ENCODE data around the gene DTWD1. TPM values are rescaled to one million over a fixed set of nuclear protein-coding genes. Genes with fewer than 3 reads are reported as not detected.

DTWD1 gene
- total RNA-seq, 2 donors from 2014 or later: 39.6 to 40.4 TPM

DNA sequence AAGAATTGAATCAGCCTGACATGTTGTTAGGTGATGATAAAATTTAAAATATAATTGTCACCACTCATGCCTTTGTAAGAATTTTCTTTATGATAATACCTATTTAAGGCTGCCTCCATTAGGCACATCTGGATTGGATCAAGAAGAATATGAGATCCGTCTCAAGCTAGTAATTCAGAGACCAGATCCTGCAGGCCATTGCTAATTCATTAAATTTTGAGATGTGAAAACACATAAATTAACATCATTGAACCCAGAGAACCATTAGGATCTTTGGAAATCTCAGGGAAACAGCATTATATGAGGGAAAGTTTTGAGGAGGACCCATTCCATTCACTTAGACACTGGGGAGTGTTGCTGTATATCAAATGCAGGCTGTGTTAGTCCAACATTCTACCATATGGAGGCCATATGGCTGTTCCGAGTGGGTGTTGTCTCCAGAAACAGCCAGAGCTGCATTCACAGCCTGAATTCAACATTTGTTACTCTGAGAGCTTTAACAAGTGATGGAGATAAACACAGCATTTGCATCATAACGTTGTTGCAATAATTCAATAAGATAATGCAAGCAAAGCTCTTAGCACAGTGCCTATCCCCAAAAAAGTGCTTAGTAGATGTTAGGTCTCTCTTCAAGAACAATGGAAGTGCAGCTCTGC lies 67.4 kb downstream of the DTWD1 start:
- H3K36me3 Mint-ChIP-seq (ENCODE audit: low read depth): no peaks in the 10 kb centered on the region
- no peak for DNase-seq
- no peak overlapping the region for H3K27ac Mint-ChIP-seq
- H3K9ac ChIP-seq (ENCODE audit: extremely low read depth, low read length, poor library complexity, severe bottlenecking): no peak overlapping the region
- WGBS, 2 experiments (ENCODE audit: insufficient coverage in 1 of 2, insufficient read length in 1 of 2): 93 to 96% methylated on average over 2 to 3 of the region's 3 CpGs
- no peaks in the 10 kb centered on the region for H3K27me3 ChIP-seq (ENCODE audit: control insufficient read depth, insufficient read depth, low read length, poor library complexity, severe bottlenecking)
- H3K27me3 Mint-ChIP-seq (ENCODE audit: insufficient read depth): no peaks in the 10 kb centered on the region
- H3K9me3 ChIP-seq (ENCODE audit: control insufficient read depth, low read length): no peaks in the 10 kb centered on the region
- no peak overlapping the region for H3K27ac ChIP-seq (ENCODE audit: low read depth, low read length)
- H3K4me1 ChIP-seq (ENCODE audit: control insufficient read depth, insufficient read depth, low read length): peaks cover 5% of the 10 kb centered on the region
- no peak overlapping the region for H3K4me3 Mint-ChIP-seq
- H3K4me3 ChIP-seq (ENCODE audit: low read length): no peak overlapping the region
- H3K36me3 ChIP-seq (ENCODE audit: control insufficient read depth, insufficient read depth, low read length): no peaks in the 10 kb centered on the region
- no peaks in the 10 kb centered on the region for H3K9me3 Mint-ChIP-seq
- TF ChIP-seq, protein P1, sequence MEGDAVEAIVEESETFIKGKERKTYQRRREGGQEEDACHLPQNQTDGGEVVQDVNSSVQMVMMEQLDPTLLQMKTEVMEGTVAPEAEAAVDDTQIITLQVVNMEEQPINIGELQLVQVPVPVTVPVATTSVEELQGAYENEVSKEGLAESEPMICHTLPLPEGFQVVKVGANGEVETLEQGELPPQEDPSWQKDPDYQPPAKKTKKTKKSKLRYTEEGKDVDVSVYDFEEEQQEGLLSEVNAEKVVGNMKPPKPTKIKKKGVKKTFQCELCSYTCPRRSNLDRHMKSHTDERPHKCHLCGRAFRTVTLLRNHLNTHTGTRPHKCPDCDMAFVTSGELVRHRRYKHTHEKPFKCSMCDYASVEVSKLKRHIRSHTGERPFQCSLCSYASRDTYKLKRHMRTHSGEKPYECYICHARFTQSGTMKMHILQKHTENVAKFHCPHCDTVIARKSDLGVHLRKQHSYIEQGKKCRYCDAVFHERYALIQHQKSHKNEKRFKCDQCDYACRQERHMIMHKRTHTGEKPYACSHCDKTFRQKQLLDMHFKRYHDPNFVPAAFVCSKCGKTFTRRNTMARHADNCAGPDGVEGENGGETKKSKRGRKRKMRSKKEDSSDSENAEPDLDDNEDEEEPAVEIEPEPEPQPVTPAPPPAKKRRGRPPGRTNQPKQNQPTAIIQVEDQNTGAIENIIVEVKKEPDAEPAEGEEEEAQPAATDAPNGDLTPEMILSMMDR (conservative IDR thresholded peaks at IDR 0.05): no peak
- peaks cover 6% of the 10 kb centered on the region for H3K4me1 Mint-ChIP-seq

DNA sequence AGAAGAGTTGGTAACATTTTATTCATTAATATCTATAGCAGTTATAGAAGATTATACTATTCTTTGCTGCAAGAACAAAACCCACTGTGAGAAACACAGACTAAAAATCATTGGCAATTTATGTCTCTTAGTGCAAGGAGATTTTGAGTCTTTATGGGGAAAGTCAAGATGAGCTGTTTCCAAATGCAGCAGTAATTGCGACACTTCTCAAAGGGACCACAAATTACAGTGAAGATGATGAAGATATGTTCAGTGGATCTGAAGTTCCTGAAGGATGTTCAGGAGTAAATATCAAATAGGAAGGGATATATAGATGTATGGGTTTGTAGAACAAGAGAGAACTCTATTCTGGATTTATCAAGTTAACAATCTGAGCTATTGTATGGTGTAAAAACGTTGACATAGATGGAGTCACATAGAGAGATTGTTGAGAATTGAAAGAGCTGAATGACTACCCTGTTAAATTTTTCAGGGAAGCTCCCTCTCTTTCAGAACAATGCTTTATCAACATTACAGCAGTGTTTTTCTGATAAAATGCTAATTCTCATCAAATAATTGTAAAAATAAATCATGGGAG lies 71.8 kb downstream of the DTWD1 start:
- no peak overlapping the region for H3K9ac ChIP-seq (ENCODE audit: extremely low read depth, low read length, poor library complexity, severe bottlenecking)
- DNase-seq: no peak
- H3K27me3 ChIP-seq (ENCODE audit: control insufficient read depth, insufficient read depth, low read length, poor library complexity, severe bottlenecking): no peaks in the 10 kb centered on the region
- WGBS, 2 experiments (ENCODE audit: insufficient coverage in 1 of 2, insufficient read length in 1 of 2): 66 to 71% methylated on average over 2 of the region's 2 CpGs
- H3K9me3 ChIP-seq (ENCODE audit: control insufficient read depth, low read length): no peaks in the 10 kb centered on the region
- H3K4me3 ChIP-seq (ENCODE audit: low read length): no peak overlapping the region
- peaks cover 19% of the 10 kb centered on the region for H3K4me1 Mint-ChIP-seq
- no peaks in the 10 kb centered on the region for H3K9me3 Mint-ChIP-seq
- no peak overlapping the region for H3K27ac ChIP-seq (ENCODE audit: low read depth, low read length)
- TF ChIP-seq, protein P1 (conservative IDR thresholded peaks at IDR 0.05): no peak
- no peaks in the 10 kb centered on the region for H3K27me3 Mint-ChIP-seq (ENCODE audit: insufficient read depth)
- no peaks in the 10 kb centered on the region for H3K36me3 ChIP-seq (ENCODE audit: control insufficient read depth, insufficient read depth, low read length)
- no peak overlapping the region for H3K27ac Mint-ChIP-seq
- peaks cover 5% of the 10 kb centered on the region for H3K4me1 ChIP-seq (ENCODE audit: control insufficient read depth, insufficient read depth, low read length)
- no peaks in the 10 kb centered on the region for H3K36me3 Mint-ChIP-seq (ENCODE audit: low read depth)
- no peak overlapping the region for H3K4me3 Mint-ChIP-seq

DNA sequence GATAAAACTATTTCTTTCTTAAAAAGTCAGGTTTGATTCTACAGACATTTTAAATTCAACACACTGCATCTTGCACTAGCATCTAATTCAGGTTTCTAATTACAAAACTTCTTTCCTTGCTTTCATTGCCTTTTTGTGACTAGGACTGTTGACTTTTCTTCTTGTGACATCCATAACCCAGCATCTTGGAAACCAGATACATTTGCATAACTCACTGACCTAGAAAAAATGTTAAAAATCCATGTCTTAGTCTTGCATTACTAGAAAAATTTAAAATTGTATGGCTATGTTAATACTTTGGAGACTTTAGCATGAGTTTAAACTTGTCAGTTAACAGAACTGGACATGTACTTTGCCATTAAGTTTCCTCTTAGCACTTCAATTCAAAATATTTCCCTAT lies 72.7 kb downstream of the DTWD1 start:
- Histone ChIP-seq H3K9me3 (ENCODE audit: control insufficient read depth, low read length) (no peaks in the 10 kb centered on the region), H3K27ac (ENCODE audit: low read depth, low read length) (no peak overlapping the region), H3K4me3 (ENCODE audit: low read length) (no peak overlapping the region), H3K27me3 (ENCODE audit: control insufficient read depth, insufficient read depth, low read length, poor library complexity, severe bottlenecking) (no peaks in the 10 kb centered on the region), H3K9ac (ENCODE audit: extremely low read depth, low read length, poor library complexity, severe bottlenecking) (no peak overlapping the region), H3K36me3 (ENCODE audit: control insufficient read depth, insufficient read depth, low read length) (no peaks in the 10 kb centered on the region), H3K4me1 (ENCODE audit: control insufficient read depth, insufficient read depth, low read length) (peaks cover 5% of the 10 kb centered on the region)
- DNase-seq: no peak
- TF ChIP-seq, protein P1 (conservative IDR thresholded peaks at IDR 0.05): no peak
- Mint-ChIP-seq H3K27me3 (ENCODE audit: insufficient read depth) (no peaks in the 10 kb centered on the region), H3K4me3 (no peak overlapping the region), H3K27ac (no peak overlapping the region), H3K4me1 (peaks cover 19% of the 10 kb centered on the region), H3K36me3 (ENCODE audit: low read depth) (no peaks in the 10 kb centered on the region), H3K9me3 (no peaks in the 10 kb centered on the region)

Data from endodermal cell (in vitro differentiated cells).